ENCODE measurements around the gene RAB11FIP4.

The RAB11FIP4 gene

DNA sequence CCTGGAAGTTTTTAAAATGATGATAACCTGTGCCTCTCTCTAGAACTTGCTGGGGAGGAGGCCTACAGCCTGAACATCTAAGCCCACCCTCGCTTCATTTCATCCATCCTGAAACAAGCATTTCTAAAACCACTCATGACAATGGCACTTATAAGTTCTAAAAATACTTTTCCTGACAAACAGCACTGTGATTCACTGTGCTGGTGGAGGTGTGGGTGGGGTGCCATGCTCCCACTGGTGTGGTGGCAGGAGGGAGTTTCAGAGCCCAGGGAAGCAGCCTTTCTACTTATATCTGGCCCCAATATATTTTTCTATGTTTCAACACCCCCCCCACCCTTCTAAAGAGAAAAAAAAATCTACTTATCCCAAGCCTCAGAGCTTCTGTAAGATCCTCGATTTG, 52.6 kb downstream of the RAB11FIP4 start:
- no peaks in the 10 kb centered on the region for H3K36me3 ChIP-seq
- no peak overlapping the region for H3K27ac ChIP-seq
- TF ChIP-seq, protein P1, sequence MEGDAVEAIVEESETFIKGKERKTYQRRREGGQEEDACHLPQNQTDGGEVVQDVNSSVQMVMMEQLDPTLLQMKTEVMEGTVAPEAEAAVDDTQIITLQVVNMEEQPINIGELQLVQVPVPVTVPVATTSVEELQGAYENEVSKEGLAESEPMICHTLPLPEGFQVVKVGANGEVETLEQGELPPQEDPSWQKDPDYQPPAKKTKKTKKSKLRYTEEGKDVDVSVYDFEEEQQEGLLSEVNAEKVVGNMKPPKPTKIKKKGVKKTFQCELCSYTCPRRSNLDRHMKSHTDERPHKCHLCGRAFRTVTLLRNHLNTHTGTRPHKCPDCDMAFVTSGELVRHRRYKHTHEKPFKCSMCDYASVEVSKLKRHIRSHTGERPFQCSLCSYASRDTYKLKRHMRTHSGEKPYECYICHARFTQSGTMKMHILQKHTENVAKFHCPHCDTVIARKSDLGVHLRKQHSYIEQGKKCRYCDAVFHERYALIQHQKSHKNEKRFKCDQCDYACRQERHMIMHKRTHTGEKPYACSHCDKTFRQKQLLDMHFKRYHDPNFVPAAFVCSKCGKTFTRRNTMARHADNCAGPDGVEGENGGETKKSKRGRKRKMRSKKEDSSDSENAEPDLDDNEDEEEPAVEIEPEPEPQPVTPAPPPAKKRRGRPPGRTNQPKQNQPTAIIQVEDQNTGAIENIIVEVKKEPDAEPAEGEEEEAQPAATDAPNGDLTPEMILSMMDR (IDR thresholded peaks at IDR 0.05; ENCODE audit: low read depth, low read length), result no peak
- H3K27me3 ChIP-seq (ENCODE audit: insufficient read depth, low read depth, severe bottlenecking), result no peaks in the 10 kb centered on the region
- H3K4me3 ChIP-seq (ENCODE audit: low read depth, low read length), result no peak overlapping the region
- H3K9me3 ChIP-seq (ENCODE audit: severe bottlenecking), result no peaks in the 10 kb centered on the region
- no peak for DNase-seq

DNA sequence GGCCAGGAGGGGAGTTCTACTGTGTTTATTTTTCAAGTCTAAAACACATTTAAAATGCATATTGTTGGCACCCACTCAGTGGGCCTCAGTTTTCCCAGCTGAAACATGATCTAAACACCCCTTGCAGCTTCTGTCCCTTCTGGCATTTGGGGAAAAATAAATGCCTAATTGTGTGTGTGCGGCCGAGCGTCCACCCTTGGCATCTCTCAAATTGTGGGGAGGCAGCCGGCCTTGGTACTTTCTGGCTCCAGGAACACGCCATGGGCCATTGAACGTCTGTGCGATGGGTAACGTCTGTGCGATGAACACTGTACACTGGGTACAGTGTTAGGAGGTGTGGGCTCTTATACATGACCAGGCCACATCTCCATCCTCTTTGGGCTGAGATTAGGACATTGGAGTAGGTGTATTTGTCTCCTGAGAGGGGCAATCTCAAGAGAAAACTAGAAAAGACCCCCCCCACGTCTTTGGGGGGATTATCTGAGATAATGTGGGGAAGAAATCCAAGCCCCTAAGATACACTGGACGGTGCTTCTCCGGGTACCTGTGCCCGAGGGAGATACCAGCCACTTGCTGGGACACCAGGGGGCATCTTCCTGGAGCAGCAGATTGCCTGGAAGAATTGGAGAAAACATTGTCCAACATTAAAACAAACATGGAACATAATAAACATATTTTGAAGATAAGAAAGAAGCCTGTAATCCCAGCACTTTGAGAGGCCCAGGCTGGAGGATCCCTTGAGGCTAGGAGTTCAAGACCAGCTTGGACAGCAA, 54.9 kb downstream of the RAB11FIP4 start:
- TF ChIP-seq, protein P1 (IDR thresholded peaks at IDR 0.05; ENCODE audit: low read depth, low read length), result no peak
- DNase-seq, result no peak
- Histone ChIP-seq H3K9me3 (ENCODE audit: severe bottlenecking) (no peaks in the 10 kb centered on the region), H3K36me3 (no peaks in the 10 kb centered on the region), H3K27me3 (ENCODE audit: insufficient read depth, low read depth, severe bottlenecking) (no peaks in the 10 kb centered on the region), H3K27ac (no peak overlapping the region), H3K4me3 (ENCODE audit: low read depth, low read length) (no peak overlapping the region)

DNA sequence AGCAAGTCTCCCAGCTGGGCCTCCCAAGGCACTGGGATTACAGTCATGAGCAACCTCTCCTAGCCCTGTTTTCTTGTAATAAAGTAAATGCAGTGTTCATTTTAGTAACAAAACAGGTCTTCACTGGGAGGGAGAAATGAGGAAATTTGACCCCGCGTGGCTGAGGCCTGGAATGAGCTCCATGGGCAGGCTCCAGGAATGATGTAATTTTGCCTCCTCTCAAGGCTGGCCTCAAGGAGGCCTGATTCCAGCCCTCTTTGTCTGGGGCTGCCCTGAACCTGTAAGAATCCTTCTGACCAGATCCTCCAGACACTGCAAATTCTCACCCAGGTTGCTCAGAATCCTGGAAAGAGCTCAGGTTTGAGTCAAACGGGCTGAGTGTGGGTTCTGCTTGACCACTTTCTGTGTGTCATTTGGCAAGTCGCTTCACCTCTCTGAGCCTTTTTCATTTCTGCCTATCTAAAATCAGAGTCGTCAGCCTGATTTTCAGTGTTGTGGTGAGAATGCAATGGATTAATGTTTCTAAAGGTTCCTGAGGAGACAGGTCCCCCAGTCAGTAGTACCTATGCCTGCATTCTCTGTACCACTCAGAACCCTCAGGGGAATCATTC, 57.1 kb downstream of the RAB11FIP4 start:
- Histone ChIP-seq H3K9me3 (ENCODE audit: severe bottlenecking) (no peaks in the 10 kb centered on the region), H3K27me3 (ENCODE audit: insufficient read depth, low read depth, severe bottlenecking) (no peaks in the 10 kb centered on the region), H3K4me3 (ENCODE audit: low read depth, low read length) (no peak overlapping the region), H3K36me3 (no peaks in the 10 kb centered on the region), H3K27ac (no peak overlapping the region)
- no peak for DNase-seq
- TF ChIP-seq, protein P1 (IDR thresholded peaks at IDR 0.05; ENCODE audit: low read depth, low read length), result no peak

DNA sequence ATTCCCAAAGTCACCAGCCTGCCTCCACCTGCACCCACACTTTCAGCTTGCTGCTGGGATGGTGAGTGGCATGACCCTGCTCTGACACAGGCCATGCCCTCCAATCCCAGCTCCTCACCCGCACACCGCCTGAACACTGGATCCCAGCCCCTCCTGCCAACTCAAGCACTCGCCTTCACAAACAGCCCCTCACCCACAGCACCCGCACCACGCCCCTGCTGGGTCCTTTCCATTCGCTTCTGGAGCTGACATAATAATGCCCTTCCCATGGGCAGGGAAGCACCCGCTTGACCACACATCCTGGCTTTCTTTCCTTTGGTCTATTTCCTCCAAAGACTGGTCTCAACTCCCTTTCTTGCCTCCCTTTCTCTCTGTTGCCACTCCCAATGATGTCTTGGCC, 57.6 kb downstream of the RAB11FIP4 start:
- Histone ChIP-seq H3K36me3 (no peaks in the 10 kb centered on the region), H3K9me3 (ENCODE audit: severe bottlenecking) (no peaks in the 10 kb centered on the region), H3K4me3 (ENCODE audit: low read depth, low read length) (no peak overlapping the region), H3K27me3 (ENCODE audit: insufficient read depth, low read depth, severe bottlenecking) (no peaks in the 10 kb centered on the region), H3K27ac (no peak overlapping the region)
- no peak for DNase-seq
- TF ChIP-seq, protein P1 (IDR thresholded peaks at IDR 0.05; ENCODE audit: low read depth, low read length), result no peak

DNA sequence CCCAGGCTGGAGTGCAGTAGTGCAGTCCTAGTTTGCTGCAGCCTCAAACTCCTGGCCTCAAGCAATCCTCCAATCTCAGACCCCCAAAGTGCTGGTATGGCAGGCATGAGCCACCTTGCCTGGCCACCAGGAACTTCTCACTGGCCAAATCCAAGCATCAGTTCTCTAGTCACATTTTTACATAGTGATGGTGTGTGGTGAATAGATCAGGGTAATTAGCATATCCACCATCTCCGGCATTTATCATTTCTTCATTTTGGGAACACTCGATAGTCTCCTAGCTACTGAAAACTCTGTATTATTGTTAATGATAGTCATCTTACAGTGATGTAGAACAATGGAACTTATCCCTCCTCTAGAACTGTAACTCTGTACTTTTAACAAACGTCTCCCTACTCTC, 58.3 kb downstream of the RAB11FIP4 start:
- DNase-seq, result no peak
- no peak overlapping the region for H3K27ac ChIP-seq
- no peaks in the 10 kb centered on the region for H3K27me3 ChIP-seq (ENCODE audit: insufficient read depth, low read depth, severe bottlenecking)
- H3K9me3 ChIP-seq (ENCODE audit: severe bottlenecking), result no peaks in the 10 kb centered on the region
- TF ChIP-seq, protein P1 (IDR thresholded peaks at IDR 0.05; ENCODE audit: low read depth, low read length), result no peak
- no peak overlapping the region for H3K4me3 ChIP-seq (ENCODE audit: low read depth, low read length)
- no peaks in the 10 kb centered on the region for H3K36me3 ChIP-seq

Measured in WERI-Rb-1 (cell line).